PFSK-1 (cell line): ENCODE measurements around the gene AJAP1.

ENCODE experiments used
- FOXP2 ChIP-seq: optimal IDR thresholded peaks from 2 replicates; pipeline ENCODE3; 2011; ENCODE audit warnings: borderline replicate concordance, control low read depth, inconsistent platforms; ENCODE audit not compliant: insufficient read depth; ENCODE audit errors: extremely low read length, extremely low read depth
- POLR2AphosphoS5 ChIP-seq: IDR thresholded peaks from 2 replicates; pipeline ENCODE4 v1.6.1; 2012; ENCODE audit warnings: low read depth, mild to moderate bottlenecking, control low read depth, low read length, moderate library complexity
- REST ChIP-seq, 2 experiments: IDR thresholded peaks; 2 replicates each; pipeline versions ENCODE4 v1.6.1 to v1.8.0; 2011 to 2012; ENCODE audit warnings: low read depth in 2 of 2, low read length in 2 of 2, control low read depth in 1 of 2, inconsistent platforms in 1 of 2, mild to moderate bottlenecking in 1 of 2, moderate library complexity in 1 of 2; ENCODE audit not compliant: insufficient read depth in 1 of 2
- SIN3A ChIP-seq: IDR thresholded peaks from 2 replicates; pipeline ENCODE4 v1.6.1; 2012; ENCODE audit warnings: mild to moderate bottlenecking, low read length, moderate library complexity, borderline replicate concordance; ENCODE audit not compliant: insufficient read depth
- TAF1 ChIP-seq: IDR thresholded peaks from 2 replicates; pipeline ENCODE4 v1.6.1; 2012; ENCODE audit warnings: low read length, control low read depth, borderline replicate concordance; ENCODE audit not compliant: insufficient read depth

The AJAP1 gene

GRCh38 chr1:4770713-4771112 lies 116.3 kb downstream of the AJAP1 start:
- TF ChIP-seq TAF1: no peak
- no peak for TF ChIP-seq POLR2AphosphoS5
- no peak for TF ChIP-seq REST (IDR thresholded peaks at IDR 0.05; ENCODE audit: insufficient read depth in 1 of 2, low read depth in 2 of 2, low read length in 2 of 2)
- no peak for TF ChIP-seq SIN3A
- TF ChIP-seq FOXP2: no peak

- TF ChIP-seq FOXP2: no peak
- TF ChIP-seq REST (IDR thresholded peaks at IDR 0.05; ENCODE audit: insufficient read depth in 1 of 2, low read depth in 2 of 2, low read length in 2 of 2): no peak
Observed at GRCh38 chr1:4771267-4771666, 116.9 kb downstream of the AJAP1 start.

- no peak for TF ChIP-seq POLR2AphosphoS5
- no peak for TF ChIP-seq FOXP2
- TF ChIP-seq REST (IDR thresholded peaks at IDR 0.05; ENCODE audit: insufficient read depth in 1 of 2, low read depth in 2 of 2, low read length in 2 of 2): no peak
Observed at GRCh38 chr1:4771721-4772120, 117.3 kb downstream of the AJAP1 start.

- no peak for TF ChIP-seq FOXP2
- TF ChIP-seq TAF1: no peak
- no peak for TF ChIP-seq REST (IDR thresholded peaks at IDR 0.05; ENCODE audit: insufficient read depth in 1 of 2, low read depth in 2 of 2, low read length in 2 of 2)
Observed at GRCh38 chr1:4772294-4773010, 118.0 kb downstream of the AJAP1 start.

- TF ChIP-seq REST (IDR thresholded peaks at IDR 0.05; ENCODE audit: insufficient read depth in 1 of 2, low read depth in 2 of 2, low read length in 2 of 2) (no peak), SIN3A (no peak), POLR2AphosphoS5 (no peak), FOXP2 (no peak), TAF1 (no peak)
Observed at GRCh38 chr1:4773226-4773625, 118.8 kb downstream of the AJAP1 start.
